Measurements from ENCODE around the gene PRKG1.
"Not testable (repeated sequence)": the region's sequence is repeated elsewhere in the genome, so short reads cannot be mapped to it uniquely, and the experiment has no call there.

Gene PRKG1

GRCh38 chr10:51547941-51548340, 473.7 kb downstream of the PRKG1 start:
- no peak for DNase-seq

- DNase-seq: no peak
These were observed 478.6 kb downstream of the PRKG1 start for GRCh38 chr10:51552879-51553278.

- no peak for DNase-seq
These were observed 490.7 kb downstream of the PRKG1 start for GRCh38 chr10:51564896-51565510.

- DNase-seq: no peak
These were observed 493.0 kb downstream of the PRKG1 start for GRCh38 chr10:51567271-51567670.

GRCh38 chr10:51569467-51569866, 495.2 kb downstream of the PRKG1 start:
- no peak for DNase-seq

- no peak for DNase-seq
These were observed 500.2 kb downstream of the PRKG1 start for GRCh38 chr10:51574248-51575048.

GRCh38 chr10:51581196-51581595, 506.9 kb downstream of the PRKG1 start:
- DNase-seq: not testable (repeated sequence)

- DNase-seq: no peak
These were observed 509.7 kb downstream of the PRKG1 start for GRCh38 chr10:51583976-51584375.

GRCh38 chr10:51585742-51586141, 511.5 kb downstream of the PRKG1 start:
- DNase-seq: no peak

GRCh38 chr10:51588984-51589383, 514.7 kb downstream of the PRKG1 start:
- no peak for DNase-seq

GRCh38 chr10:51590818-51591217, 516.5 kb downstream of the PRKG1 start:
- no peak for DNase-seq

- no peak for DNase-seq
These were observed 522.4 kb downstream of the PRKG1 start for GRCh38 chr10:51596695-51597094.

GRCh38 chr10:51599647-51600046, 525.4 kb downstream of the PRKG1 start:
- no peak for DNase-seq

- no peak for DNase-seq
These were observed 528.0 kb downstream of the PRKG1 start for GRCh38 chr10:51602326-51602725.

GRCh38 chr10:51604579-51604978, 530.3 kb downstream of the PRKG1 start:
- no peak for DNase-seq

GRCh38 chr10:51606825-51607462, 532.7 kb downstream of the PRKG1 start:
- DNase-seq: no peak

GRCh38 chr10:51607463-51607835, 533.2 kb downstream of the PRKG1 start:
- no peak for DNase-seq

- DNase-seq: no peak
These were observed 533.9 kb downstream of the PRKG1 start for GRCh38 chr10:51608211-51608610.

GRCh38 chr10:51615764-51616298, 541.5 kb downstream of the PRKG1 start:
- DNase-seq: no peak

- DNase-seq: no peak
These were observed 543.4 kb downstream of the PRKG1 start for GRCh38 chr10:51617576-51618235.

- no peak for DNase-seq
These were observed 545.1 kb downstream of the PRKG1 start for GRCh38 chr10:51619365-51619764.

- DNase-seq: no peak
These were observed 545.8 kb downstream of the PRKG1 start for GRCh38 chr10:51620131-51620530.

GRCh38 chr10:51624013-51624412, 549.7 kb downstream of the PRKG1 start:
- no peak for DNase-seq
